ENCODE data around the gene DCLRE1B.

The DCLRE1B gene

GRCh38 chr1:113904674-113905434 lies at the start of gene DCLRE1B, which contains the start of gene AP4B1:
Gene DCLRE1B, plus strand, starts transcription at chr1:113905326. Its CDS starts 261 bp downstream, at chr1:113905587.
Gene AP4B1, minus strand, starts transcription at chr1:113904799. Its CDS starts 82 bp downstream, at chr1:113904717.
- DNase-seq (ENCODE audit: low spot score), result peak; percentile 99
- peak; percentile 92 for FAIRE-seq

DNA sequence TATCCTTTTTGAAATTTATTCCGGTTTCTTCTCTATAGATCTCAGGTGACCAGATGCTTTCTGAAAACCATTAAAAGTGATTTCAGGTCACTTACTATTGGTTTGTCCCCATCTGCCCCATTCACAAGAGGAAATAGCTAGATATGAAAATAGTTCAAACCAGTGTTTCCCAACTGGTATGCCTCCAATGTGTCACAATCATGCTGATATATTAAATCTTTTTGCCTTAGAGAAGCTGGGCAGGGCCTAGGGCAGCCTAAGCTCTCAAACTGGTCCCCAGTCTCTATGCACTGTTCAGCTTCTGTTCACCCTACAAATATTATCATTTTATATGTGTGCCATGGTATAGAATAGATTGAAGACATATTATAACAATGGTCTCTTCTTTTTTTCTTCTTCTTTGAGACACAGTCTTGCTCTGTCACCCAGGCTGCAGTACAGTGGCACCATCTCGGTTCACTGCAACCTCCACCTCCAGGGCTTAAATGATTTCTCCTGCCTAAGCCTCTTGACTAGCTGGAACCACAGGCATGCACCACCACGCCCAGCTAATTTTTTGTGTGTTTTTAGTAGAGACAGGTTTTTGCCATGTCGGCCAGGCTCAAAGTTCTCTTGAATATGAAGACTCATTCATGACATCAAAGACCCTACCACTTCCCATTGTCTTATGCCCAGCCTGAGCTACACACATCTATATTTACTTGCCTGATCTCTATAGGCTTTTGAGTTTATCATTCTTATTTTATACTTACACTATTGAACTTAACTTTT lies 49.3 kb upstream of the DCLRE1B start:
- FAIRE-seq, result no peak
- DNase-seq (ENCODE audit: low spot score), result no peak

DNA sequence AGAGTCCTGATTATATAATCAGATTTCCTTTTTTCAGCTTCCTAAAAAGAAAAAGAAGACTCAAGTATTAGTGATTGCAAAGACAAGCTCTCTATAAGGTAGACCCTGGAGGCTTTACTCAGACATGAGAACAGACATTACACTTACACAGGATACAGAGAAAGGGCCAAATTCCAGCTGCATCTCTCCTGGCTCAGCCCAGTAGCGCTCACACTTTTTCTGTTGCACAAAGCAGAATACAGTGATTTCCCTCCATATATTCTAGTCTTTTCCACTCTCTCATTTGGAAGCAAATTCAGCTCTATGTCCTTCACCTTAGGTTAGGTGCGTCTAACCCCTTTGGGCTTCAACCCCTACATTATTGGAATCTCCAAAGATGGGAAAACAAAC lies 48.7 kb upstream of the DCLRE1B start:
- FAIRE-seq (no peak), DNase-seq (ENCODE audit: low spot score) (no peak)

DNA sequence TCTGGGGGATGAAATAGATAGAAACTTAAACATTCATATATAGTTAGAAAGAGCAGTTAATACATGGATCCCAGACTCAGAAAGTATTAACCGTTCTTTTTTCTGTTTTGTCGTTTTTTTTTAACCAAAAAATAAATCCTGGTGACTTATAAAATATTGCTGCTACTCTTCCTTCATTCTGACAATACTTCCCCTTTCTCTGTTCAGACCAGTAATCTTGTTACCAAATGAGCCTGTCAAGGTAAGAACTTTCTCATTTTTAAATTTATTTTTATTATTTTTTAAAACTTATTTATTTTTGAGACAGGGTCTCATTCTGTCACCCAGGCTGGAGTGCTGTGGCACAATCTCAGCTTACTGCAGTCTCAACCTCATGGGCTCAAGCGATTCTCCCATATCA lies 47.4 kb upstream of the DCLRE1B start:
- FAIRE-seq, result no peak

DNA sequence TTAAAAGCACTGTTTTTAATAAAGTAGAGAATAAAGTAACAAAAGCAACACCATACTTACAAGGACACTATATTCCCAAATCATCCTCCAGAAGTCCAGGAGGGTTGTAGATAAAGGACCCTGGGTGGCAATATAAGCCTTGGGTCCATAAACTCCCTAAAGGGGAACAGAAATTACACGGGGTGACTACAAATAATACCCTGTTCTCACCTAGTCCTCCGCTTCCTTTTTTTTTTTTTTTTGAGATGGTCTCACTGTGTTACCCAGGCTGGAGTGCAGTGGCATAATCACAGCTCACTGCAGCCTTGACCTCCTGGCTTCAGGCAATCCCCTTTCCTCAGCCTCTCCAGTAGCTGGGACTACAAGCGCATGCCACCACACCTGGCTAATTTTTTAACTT lies 46.7 kb upstream of the DCLRE1B start:
- FAIRE-seq, result no peak
- no peak for DNase-seq (ENCODE audit: low spot score)

More for the DNA sequence above, 47.4 kb upstream of the DCLRE1B start:
- no peak for DNase-seq (ENCODE audit: low spot score)

DNA sequence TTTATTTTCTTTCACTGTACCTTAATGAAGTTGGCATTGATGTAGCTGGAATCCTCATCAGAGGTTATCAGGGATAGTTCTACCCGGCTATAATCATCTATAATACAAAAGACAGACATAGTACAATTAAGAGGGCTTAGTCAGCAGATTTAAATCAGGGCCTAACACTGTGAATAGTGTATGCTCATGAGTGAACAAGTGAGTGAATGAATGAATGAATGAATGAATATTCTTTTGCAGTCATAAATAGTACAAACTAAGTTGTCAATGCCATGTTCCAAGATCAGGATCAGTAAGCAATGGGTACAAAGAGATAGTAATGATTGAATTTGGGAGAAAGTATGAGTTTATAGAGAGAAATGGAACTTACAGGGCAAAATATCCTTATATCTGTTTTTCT lies 46.1 kb upstream of the DCLRE1B start:
- no peak for DNase-seq (ENCODE audit: low spot score)
- FAIRE-seq, result no peak

GRCh38 chr1:113859478-113860175 lies 45.5 kb upstream of the DCLRE1B start:
- FAIRE-seq (no peak), DNase-seq (ENCODE audit: low spot score) (no peak)

- DNase-seq (ENCODE audit: low spot score) (peak; percentile 20), FAIRE-seq (no peak)
Observed at GRCh38 chr1:113860891-113861290, 44.2 kb upstream of the DCLRE1B start.

DNA sequence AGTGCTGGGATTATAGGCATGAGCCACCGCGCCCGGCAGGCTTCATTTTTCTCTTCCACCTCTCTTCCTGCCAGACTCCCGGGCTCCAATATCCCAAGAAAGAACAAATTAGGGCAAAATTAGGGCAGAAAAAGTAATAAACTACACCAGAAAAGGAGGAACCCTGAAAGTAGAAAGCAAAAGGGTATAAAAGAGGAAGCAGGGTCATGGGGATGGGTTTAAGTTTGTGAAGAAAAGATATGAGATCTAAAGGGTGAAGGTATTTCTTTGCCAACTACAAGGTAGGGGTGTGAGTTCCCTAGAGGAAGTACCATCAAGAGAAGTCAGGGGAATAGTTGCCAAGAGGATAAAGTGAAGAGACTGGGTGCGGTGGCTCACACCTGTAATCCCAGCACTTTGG lies 43.5 kb upstream of the DCLRE1B start:
- FAIRE-seq (no peak), DNase-seq (ENCODE audit: low spot score) (no peak)

DNA sequence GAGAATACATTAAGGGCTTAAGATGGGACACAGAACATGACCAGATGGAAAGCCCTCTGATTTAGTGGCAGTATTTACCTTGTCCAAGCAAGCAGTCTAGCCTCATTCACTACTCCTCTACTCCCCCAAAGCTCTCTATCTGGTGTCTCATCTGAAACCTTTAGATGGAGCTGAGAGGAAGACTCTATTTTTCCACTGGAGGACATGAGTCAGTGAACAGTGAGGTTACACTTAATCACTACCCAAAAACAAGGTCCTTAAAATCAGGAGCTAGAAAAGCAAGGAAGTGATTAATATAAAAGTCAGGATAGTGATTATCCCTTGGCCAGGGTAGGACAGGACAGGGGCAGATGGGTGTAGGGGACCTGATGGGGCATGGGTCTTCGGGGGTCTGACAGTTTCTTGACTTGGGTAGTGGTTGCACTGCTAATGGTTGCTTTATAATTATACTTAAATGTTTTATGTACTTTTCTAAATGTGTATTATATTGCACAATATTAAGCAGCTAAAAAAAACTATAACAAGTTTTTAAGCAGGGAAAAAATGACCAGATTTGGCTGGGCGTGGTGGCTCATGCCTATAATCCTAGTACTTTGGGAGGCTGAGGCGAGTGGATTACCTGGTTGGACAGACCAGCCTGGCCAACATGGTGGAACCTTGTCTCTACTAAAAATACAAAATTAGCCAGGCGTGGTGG lies 36.6 kb upstream of the DCLRE1B start:
- FAIRE-seq (peak; percentile 14), DNase-seq (ENCODE audit: low spot score) (peak; percentile 47)

DNA sequence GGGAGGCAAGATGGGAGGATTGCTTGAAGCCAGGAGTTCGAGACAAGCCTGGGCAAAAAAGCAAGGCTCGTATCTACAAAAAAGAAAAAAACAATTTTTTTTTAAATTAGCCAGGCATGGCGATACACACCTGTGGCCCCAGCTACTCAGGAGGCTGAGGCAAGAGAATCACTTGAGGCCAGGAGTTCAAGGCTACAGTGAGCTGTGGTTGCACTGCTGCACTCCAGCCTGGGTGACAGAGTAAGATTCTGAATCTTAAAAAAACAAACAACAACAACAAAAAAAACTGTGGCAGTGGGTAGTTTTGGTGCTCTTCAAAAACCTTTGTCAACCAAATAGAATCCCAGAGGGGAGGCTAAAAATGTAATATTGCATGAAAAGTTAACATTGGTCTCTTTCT lies 34.3 kb upstream of the DCLRE1B start:
- DNase-seq (ENCODE audit: low spot score), result no peak
- FAIRE-seq, result no peak

GRCh38 chr1:113871597-113872113 lies 33.5 kb upstream of the DCLRE1B start, which contains the start of gene PTPN22:
Gene PTPN22, minus strand, starts transcription at chr1:113871712.
- FAIRE-seq (peak; percentile 83), DNase-seq (ENCODE audit: low spot score) (peak; percentile 85)

DNA sequence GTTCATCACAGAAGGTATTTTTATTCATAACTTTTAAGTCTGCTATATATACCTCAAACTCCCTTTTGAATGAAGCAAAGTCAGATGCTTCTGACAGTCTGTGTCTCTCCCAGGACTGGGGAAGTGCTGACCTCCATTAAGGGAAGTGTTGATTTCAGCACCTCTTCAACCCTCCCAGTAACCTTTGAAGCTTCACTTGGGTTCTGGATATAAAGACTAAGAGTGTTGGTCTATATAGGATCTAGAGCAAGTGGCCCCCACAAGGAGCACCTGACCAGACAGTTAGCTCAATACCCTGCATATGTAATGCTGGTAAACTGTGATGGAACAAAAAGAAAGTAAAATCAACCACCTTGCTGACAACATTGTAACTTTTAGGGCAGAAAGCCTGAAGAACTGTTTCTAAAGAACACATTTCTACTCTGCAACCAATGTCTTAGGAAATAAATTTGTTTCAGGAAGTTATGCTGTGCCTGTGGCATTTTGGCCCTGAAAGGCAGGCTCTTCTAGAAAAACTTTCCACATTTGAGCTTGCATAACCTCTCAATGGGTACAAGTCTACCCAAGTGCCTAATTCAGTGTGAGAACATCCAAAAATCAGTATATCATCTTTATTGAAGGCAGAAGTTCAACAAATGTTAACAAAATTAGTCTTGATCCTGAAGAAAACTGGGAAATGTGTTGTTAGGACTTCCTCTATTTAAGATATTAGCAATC lies 32.7 kb upstream of the DCLRE1B start:
- FAIRE-seq, result no peak
- no peak for DNase-seq (ENCODE audit: low spot score)

GRCh38 chr1:113874012-113874879 lies 30.9 kb upstream of the DCLRE1B start:
- peak; percentile 92 for FAIRE-seq
- DNase-seq (ENCODE audit: low spot score), result peak; percentile 66

GRCh38 chr1:113875714-113876113 lies 29.4 kb upstream of the DCLRE1B start:
- FAIRE-seq, result peak; percentile 93

DNA sequence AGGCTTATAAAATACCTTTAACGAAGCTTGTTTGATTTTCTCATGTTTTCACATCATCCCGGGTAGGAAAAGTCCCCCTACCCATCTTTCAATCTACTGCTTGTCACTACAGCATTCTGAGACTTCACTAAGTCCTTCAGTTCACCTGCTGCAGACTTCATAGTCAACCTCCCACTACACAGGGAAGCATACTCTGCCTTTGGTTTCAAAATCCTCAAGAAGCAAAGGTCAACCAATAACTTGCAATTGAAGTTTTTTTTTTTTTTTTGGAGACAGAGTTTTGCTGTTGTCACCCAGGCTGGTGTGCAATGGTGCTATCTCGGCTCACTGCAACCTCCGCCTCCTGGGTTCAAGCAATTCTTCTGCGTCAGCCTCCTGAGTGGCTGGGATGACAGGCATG lies 28.9 kb upstream of the DCLRE1B start:
- FAIRE-seq, result no peak

More at GRCh38 chr1:113875714-113876113, 29.4 kb upstream of the DCLRE1B start:
- peak; percentile 65 for DNase-seq (ENCODE audit: low spot score)

GRCh38 chr1:113879739-113880038 lies 25.4 kb upstream of the DCLRE1B start:
- FAIRE-seq (no peak), DNase-seq (ENCODE audit: low spot score) (no peak)

More for the DNA sequence above, 28.9 kb upstream of the DCLRE1B start:
- no peak for DNase-seq (ENCODE audit: low spot score)

DNA sequence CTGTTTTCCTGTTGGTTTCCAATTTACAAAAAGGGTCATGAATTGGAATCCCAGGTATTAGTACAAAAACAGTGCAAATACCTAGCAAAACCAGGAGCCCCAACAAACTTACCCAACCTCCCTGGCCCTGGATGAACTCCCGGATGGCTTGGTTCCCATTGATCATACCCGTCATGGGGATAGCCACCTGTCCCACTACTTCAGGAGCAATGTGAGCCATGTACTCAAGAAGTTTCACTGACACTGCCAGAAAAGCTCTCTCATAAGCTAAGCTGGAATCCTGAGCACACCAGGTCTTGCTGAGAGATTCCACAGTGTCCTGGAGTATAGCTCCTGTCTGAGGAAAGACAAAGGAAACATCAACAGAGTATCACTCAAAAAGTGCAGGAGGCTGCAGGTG lies 23.5 kb upstream of the DCLRE1B start:
- DNase-seq (ENCODE audit: low spot score), result no peak
- FAIRE-seq, result no peak
